Stimulated activated CD4-positive, alpha-beta T cell treated with anti-CD3 and anti-CD28 coated beads, Interleukin-12 subunit alpha, Interleukin-12 subunit beta, amount 100 ng/mL, for 4 hours (primary cell): ENCODE data around the gene MAPK7.
"Not testable (repeated sequence)": the region's sequence is repeated elsewhere in the genome, so short reads cannot be mapped to it uniquely, and the experiment has no call there.

Source experiments
- DNase-seq: peaks from one replicate; pipeline ENCODE4 v3.0.0-alpha.2; 2020

The MAPK7 gene

GRCh38 chr17:19343671-19344151 is 34.6 kb upstream of the MAPK7 start:
- DNase-seq = no peak

GRCh38 chr17:19344311-19345066 is 33.8 kb upstream of the MAPK7 start:
- DNase-seq = no peak

GRCh38 chr17:19345067-19345460 is 33.2 kb upstream of the MAPK7 start:
- no peak for DNase-seq

- DNase-seq = no peak
Measured at GRCh38 chr17:19345486-19346350, 32.6 kb upstream of the MAPK7 start.

- no peak for DNase-seq
Measured at GRCh38 chr17:19346351-19347255, 31.7 kb upstream of the MAPK7 start.

- no peak for DNase-seq
Measured at GRCh38 chr17:19347323-19348080, 30.8 kb upstream of the MAPK7 start.

- no peak for DNase-seq
Measured at GRCh38 chr17:19348081-19348650, 30.1 kb upstream of the MAPK7 start.

- DNase-seq = no peak
Measured at GRCh38 chr17:19348806-19349205, 29.5 kb upstream of the MAPK7 start.

GRCh38 chr17:19353401-19353800 is 24.9 kb upstream of the MAPK7 start:
- not testable (repeated sequence) for DNase-seq

GRCh38 chr17:19354748-19355147 is 23.6 kb upstream of the MAPK7 start:
- DNase-seq = no peak

- no peak for DNase-seq
Measured at GRCh38 chr17:19357351-19357750, 20.9 kb upstream of the MAPK7 start.

- DNase-seq = no peak
Measured at GRCh38 chr17:19357761-19358160, 20.5 kb upstream of the MAPK7 start.

- DNase-seq = no peak
Measured at GRCh38 chr17:19359151-19359550, 19.1 kb upstream of the MAPK7 start.

- no peak for DNase-seq
Measured at GRCh38 chr17:19359856-19360255, 18.4 kb upstream of the MAPK7 start.

GRCh38 chr17:19360772-19361171 is 17.5 kb upstream of the MAPK7 start:
- DNase-seq = no peak

GRCh38 chr17:19361326-19361725 is 17.0 kb upstream of the MAPK7 start:
- no peak for DNase-seq

- no peak for DNase-seq
Measured at GRCh38 chr17:19361944-19362276, 16.4 kb upstream of the MAPK7 start.

- DNase-seq = peak; percentile 91
Measured at GRCh38 chr17:19362277-19363113, 15.8 kb upstream of the MAPK7 start, which contains the start of gene B9D1. Gene B9D1 (minus strand): TSS chr17:19362723. CDS start chr17:19362569, 154 bp downstream.

- no peak for DNase-seq
Measured at GRCh38 chr17:19363114-19363438, 15.2 kb upstream of the MAPK7 start.

GRCh38 chr17:19363460-19364035 is 14.8 kb upstream of the MAPK7 start:
- no peak for DNase-seq
